GM19238 (cell line): Measurements from ENCODE around the gene XRRA1.
"Not testable (repeated sequence)": the region's sequence is repeated elsewhere in the genome, so short reads cannot be mapped to it uniquely, and the experiment has no call there.

Experiments
- DNase-seq: peaks from one replicate; pipeline ENCODE4 v3.0.0; 2011; ENCODE audit warnings: low spot score; ENCODE audit not compliant: insufficient read length

Gene XRRA1

DNA sequence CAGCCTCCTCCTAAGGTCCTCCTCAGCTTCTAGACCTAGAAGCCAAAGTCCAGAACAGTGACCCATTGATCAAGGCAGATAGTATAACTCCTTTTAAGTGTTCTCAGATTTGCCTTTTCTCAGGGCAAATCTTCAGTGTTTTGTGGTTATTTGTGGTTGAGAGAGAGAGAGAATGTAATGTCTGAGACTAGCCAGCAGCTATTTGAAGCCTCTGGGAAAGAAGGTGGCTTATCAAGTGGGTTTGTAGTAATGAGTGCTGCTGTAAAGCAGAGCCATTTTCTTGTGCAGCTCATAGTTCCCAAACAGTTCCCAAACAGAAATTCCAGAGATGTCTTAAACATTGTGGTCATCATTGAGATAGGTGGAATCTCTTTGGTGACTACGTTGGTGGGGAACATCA is 110.7 kb downstream of the XRRA1 start:
- DNase-seq = no peak

DNA sequence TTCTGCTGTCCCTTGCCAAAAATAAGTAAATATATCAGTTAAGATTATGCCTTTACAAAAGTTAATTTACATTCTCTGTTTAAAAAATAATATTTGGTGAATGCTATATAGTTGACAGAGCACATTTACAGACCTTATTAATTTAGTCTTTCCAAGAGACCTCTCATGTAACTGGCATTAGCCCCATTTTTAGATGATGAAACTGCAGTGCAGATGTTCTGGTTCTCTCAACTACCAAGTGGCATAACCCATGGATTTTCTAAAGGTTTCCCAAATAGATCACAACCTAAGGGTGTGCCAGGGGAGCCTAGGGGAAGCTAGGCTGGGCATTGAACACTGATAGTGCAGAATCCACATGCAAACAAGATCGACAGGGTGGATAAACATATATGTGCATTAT is 111.7 kb downstream of the XRRA1 start:
- no peak for DNase-seq

DNA sequence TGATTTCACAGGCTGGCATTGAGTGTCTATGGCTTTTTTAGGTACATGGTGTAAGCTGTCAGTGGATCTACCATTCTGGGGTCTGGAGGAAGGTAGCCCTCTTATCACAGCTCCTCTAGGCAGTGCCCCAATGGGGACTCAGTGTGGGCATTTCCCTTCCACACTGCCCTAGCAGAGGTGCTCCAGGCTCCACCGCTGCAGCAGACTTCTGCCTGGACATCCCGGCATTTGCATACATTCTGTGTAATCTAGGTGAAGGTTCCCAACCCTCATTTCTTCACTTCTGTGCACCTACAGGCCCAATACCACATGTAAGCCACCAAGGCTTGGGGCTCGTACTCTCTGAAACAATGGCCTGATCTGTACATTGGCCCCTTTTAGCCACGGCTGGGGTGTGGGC is 122.0 kb downstream of the XRRA1 start:
- no peak for DNase-seq

DNA sequence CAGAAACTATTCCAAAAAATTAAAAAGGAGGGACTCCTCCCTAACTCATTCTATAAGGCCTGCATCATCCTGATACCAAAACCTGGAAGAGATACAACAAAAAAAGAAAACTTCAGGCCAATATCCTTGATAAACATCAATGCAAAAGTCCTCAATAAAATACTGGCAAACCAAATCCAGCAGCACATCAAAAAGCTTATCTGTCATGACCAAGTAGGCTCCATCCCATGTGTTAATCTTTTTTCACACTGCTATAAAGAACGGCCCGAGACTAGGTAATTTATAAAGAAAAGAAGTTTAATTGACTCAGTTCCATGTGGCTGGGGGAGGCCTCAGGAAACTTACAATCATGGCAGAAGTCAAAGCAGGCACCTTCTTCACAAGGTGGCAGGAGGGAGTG is 123.3 kb downstream of the XRRA1 start:
- DNase-seq = not testable (repeated sequence)

DNA sequence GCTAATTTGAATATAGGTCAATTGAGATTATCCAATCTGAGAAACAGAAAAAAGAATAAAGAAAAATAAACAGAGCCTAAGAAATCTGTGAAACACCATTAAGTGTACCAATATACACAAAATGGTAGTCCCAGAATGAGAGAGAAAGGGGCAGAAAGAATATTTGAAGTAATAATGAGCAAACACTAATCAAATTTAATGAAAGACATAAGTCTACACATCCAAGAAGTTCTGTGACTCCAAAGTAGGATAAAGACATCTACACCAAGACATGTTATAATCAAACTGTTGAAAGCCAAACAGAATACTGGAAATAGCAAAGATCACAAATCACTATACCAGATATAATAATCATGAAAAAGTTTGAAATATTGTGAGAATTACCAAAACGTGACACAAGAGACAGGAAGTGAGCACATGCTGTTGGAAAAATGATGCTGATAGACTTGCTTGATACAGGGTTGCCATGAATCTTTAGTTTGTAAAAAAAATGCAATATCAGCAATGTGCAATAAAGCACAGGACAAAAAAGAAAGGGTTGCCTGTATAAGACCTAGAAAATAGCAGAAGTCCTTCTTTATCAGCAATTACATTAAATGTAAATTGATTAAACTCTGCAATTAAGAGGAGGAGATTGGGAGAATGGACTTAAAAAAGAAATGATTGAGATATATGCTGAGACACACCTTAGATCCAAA is 124.5 kb downstream of the XRRA1 start:
- DNase-seq = no peak

DNA sequence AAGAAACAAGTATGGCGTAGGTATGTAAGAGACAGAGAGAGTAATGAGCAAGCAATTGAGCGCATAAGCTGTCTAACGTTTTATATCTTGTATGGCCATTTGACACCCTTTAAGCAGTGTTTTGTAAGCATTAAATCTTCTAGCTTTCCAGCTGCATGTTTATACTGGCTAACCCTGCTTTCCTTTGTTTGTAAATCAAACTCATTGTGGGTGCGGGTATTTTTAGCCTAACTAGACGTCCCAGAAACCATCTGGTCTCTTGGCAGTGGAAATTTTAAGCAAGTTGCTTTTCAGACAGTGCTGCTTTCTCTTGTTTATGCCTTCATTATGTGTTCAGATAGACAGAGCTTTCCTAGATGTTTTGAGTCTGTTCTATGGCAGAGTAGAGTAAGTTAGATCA is 126.7 kb downstream of the XRRA1 start:
- no peak for DNase-seq

DNA sequence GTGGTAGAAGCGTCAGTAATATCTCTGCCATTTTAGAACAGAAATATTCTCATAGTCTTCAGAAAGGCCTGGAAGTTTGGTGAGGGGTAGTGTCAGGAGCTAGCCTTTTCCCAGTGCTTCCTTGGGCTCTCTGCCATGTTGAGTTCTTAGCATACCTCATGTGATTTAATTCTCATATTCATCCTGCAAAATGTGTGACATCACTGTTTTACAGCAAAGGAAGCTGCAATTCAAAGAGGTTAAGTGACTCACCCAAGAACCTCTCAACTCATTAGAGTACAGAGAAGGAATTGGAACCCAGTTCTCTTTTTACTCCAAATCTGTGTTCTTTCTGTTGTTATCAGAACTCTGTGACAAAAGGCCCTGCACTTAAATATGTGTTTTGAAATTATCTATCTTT is 128.1 kb downstream of the XRRA1 start:
- no peak for DNase-seq

DNA sequence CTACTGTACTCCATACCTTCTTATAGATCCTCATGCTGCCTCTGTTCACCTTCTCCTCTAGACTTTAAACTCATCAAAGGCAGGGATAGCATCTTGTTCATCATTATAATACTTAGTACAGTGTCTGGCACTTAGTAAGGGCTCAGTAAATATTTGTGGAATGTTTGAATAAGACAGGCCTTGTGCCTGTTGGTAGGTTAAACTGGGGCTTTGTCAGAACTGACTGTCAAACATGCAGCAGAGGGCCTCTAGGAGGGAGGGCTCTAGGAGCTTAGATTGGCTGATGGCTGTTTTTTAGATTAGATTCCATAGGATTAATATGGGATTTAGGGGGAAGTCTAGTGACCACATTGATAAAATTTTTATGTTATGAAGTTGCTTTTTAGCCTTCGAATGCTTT is 129.5 kb downstream of the XRRA1 start:
- DNase-seq = no peak

DNA sequence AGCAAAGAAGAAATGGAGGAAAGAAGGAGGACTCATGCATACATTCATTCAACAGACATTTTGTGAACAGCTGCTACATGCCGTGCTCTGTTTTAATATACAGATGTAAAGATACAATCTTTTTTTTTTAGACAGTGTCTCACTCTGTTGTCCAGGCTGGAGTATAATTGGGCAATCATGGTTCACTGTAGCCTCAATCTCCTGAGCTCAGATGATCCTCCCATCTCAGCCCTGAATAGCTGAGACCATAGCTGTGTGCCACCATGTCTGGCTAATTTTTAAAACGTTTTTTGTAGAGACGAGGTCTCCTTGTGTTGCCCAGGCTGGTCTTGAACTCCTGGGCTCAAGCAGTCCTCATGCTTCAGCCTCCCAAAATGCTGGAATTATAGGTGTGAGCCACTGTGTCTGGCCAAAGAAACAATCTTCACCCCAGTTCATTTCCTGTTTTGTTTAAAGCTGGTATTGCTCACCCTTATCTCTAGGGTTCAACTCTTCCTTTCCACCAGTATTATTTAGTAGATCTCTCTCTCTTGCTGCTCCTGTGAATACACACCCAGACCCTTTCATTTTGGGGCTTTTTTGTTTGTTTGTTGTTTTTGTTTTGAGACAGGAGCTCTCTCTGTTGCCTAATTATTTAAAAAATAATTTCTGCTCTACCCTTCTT is 130.5 kb downstream of the XRRA1 start:
- no peak for DNase-seq

DNA sequence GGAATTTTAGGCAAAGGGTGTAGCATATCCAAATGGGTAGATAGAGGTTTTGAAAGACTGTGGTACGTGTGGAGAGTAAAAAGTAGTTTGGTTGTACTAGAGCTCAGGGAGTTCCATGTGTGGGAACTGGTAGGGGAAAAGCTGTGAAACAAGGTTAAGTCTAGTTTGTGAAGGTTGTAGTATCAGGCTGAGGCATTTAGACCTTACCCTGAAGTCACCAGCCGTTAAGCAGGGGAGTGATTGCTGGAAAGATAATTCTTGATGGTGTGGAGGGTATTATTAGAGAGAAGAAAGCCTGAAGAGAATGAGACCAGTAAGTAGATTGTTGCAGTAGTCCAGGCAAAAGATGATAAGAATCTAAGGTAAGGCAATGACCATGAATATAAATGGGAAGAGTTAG is 132.2 kb downstream of the XRRA1 start:
- no peak for DNase-seq

DNA sequence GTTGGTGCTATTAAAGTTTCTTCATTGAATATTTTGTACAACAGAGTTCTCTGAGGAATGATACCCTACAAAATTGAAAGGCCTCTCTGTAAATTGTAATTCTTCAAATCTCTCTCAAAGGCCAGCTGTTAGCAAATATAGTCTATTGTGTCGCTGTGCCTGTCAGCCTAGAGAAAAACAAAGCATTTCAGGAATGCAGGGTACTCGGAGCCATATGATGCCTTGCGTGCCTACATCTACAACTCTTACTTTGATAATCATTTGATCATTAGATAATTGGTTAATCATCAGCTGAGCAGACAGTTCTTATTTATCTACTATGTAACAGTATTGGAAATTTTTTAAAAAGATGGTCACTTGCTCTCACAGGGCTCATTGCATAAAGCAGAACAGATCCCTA is 132.9 kb downstream of the XRRA1 start:
- no peak for DNase-seq

DNA sequence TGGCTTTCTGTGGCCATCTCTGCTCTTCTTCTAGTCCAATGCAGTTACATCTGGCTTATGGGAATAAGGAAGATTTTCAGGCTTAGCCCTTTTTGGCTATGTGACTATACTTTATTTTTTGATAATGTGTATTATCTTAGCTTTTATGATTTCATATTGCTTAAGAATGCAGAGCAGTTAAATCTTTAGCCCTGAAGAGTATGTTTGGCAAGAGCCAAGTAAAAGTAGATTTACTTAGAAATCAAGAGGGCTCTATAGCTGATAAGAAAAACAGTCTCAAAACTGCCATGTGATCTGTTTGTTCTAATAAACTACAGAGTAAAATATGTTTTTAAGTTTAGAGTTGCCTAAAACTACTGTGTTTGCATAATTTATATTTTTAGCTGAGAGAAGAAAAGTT is 139.1 kb downstream of the XRRA1 start:
- DNase-seq = no peak

DNA sequence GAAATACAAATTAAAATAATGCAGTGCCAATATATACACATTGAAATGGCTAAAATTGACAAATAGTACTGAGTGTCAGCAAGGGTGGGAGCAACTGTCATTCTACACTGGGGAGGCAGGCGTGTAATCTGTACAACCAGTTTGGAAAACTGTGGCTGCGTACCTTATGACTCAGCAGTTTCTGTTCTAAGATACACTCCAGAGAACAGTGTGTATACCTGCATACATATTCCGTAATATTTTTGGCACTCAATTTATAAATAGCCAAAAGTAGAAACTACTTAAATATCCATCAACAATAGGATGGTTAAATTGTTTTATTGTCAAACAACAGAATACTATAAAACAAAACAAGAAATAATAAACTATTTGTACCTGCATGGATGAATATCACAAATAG is 142.6 kb downstream of the XRRA1 start:
- DNase-seq = no peak

DNA sequence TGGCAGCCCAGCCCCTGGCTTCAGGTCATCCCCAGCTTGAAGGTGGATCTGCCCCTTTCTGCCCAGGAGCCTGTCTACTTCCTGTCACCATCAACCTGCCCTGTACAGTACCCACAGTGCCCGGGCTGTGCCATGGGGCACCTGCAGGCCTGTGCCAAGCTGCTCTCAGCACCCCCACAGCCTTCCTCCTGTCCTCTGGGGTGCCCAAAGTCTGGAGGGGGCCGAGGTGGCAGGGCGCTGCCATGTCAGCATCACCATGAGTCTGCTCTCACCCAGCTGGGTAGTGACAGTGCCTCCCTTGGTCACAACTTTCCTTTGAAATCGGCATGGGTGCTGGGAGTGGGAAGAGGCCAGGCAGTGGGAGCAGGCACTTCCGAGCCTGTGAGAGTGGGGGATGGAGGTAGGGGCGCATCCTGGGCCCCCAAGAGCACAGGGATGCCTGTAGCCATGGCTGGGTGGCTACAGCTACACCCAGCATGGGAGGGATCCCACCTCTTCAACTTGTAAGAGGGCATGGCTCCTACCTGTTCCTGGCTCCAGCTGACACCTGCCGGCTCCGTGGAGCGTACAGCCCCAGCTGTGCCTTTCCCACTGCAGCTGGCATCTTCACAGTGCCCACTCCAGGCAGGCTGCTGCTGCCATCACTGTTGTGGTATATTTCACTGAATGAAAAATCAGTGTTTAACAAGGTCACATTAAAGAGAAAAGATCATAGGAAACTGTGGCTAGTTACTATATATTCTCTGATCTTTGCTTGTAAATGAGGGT is 157.4 kb downstream of the XRRA1 start:
- no peak for DNase-seq
